Chondrocyte (in vitro differentiated cells): ENCODE data around the gene LCN2. TPM values are rescaled to one million over a fixed set of nuclear protein-coding genes. Genes with fewer than 3 reads are reported as not detected.
A peak's percentile ranks its signal among the peaks of the same experiment; 100 is the strongest.

Experiments
- DNase-seq: peaks from one replicate; pipeline ENCODE4 v3.0.0; 2021; ENCODE audit warnings: mixed read lengths, low spot score
- H3K27ac Mint-ChIP-seq: one replicate; pipeline ENCODE4 v1.8.0; 2021; ENCODE audit warnings: mild to moderate bottlenecking, moderate library complexity, mixed read lengths; ENCODE audit not compliant: unreplicated experiment
- H3K27me3 Mint-ChIP-seq: 2 replicates; pipeline ENCODE4 v1.8.0; 2021; ENCODE audit warnings: low read depth, mixed read lengths
- H3K36me3 Mint-ChIP-seq: 2 replicates; pipeline ENCODE4 v1.8.0; 2021; ENCODE audit warnings: low read depth, mixed read lengths
- H3K4me1 Mint-ChIP-seq: 2 replicates; pipeline ENCODE4 v1.8.0; 2021; ENCODE audit warnings: low read depth, mild to moderate bottlenecking, mixed read lengths
- H3K4me3 Mint-ChIP-seq: one replicate; pipeline ENCODE4 v1.8.0; 2021; ENCODE audit warnings: mild to moderate bottlenecking, moderate library complexity, mixed read lengths; ENCODE audit not compliant: unreplicated experiment
- H3K9me3 Mint-ChIP-seq: 2 replicates; pipeline ENCODE4 v1.8.0; 2021; ENCODE audit warnings: low read depth, mixed read lengths
- total RNA-seq: library from RNA; stranded (reverse); gene quantifications from 3 replicates; pipeline ENCODE4 v1.2.1, GENCODE V29; 2021
- TF ChIP-seq, protein P1 (sequence below): fragments of 200-600 bp; sonication (generic); IDR thresholded peaks from 2 replicates; pipeline ENCODE4 v1.5.0; 2021; ENCODE audit warnings: antibody characterized with exemption, mild to moderate bottlenecking, moderate library complexity

LCN2 gene
- total RNA-seq, 1 donor from 2014 or later: not detected

- peaks cover 2% of the 10 kb centered on the region for H3K4me1 Mint-ChIP-seq
- H3K9me3 Mint-ChIP-seq: peaks cover 7% of the 10 kb centered on the region
- TF ChIP-seq, protein P1, sequence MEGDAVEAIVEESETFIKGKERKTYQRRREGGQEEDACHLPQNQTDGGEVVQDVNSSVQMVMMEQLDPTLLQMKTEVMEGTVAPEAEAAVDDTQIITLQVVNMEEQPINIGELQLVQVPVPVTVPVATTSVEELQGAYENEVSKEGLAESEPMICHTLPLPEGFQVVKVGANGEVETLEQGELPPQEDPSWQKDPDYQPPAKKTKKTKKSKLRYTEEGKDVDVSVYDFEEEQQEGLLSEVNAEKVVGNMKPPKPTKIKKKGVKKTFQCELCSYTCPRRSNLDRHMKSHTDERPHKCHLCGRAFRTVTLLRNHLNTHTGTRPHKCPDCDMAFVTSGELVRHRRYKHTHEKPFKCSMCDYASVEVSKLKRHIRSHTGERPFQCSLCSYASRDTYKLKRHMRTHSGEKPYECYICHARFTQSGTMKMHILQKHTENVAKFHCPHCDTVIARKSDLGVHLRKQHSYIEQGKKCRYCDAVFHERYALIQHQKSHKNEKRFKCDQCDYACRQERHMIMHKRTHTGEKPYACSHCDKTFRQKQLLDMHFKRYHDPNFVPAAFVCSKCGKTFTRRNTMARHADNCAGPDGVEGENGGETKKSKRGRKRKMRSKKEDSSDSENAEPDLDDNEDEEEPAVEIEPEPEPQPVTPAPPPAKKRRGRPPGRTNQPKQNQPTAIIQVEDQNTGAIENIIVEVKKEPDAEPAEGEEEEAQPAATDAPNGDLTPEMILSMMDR: no peak
- H3K36me3 Mint-ChIP-seq: peaks cover 5% of the 10 kb centered on the region
- DNase-seq: peak; percentile 76
- peaks cover 33% of the 10 kb centered on the region for H3K27me3 Mint-ChIP-seq
- H3K4me3 Mint-ChIP-seq: no peak overlapping the region
- no peak overlapping the region for H3K27ac Mint-ChIP-seq
Observed at GRCh38 chr9:128136816-128137793, 12.1 kb upstream of the LCN2 start.

DNA sequence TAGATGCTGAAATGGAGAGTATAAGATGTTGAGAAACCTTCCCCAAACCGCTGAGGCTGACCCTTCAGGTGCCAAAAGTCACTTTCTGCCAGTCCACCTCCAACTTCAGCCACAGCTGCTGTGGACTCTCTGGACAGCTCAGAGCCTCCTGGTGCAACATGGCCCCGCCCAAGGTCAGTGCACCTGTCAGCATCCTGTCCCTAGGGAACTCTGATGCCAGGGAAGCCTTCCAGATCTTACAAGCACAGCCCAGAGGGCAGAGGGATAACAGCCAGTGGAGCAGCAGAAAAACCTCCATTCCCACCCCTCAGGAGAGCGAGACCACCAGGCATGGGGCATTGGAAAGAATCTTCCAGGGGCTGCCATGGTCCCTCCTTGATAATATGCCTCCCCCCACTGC is 11.3 kb upstream of the LCN2 start:
- Mint-ChIP-seq H3K36me3 (peaks cover 5% of the 10 kb centered on the region), H3K4me3 (no peak overlapping the region), H3K27ac (no peak overlapping the region), H3K27me3 (peaks cover 27% of the 10 kb centered on the region), H3K9me3 (peaks cover 7% of the 10 kb centered on the region), H3K4me1 (no peaks in the 10 kb centered on the region)
- TF ChIP-seq, protein P1: no peak
- DNase-seq: peak; percentile 27

DNA sequence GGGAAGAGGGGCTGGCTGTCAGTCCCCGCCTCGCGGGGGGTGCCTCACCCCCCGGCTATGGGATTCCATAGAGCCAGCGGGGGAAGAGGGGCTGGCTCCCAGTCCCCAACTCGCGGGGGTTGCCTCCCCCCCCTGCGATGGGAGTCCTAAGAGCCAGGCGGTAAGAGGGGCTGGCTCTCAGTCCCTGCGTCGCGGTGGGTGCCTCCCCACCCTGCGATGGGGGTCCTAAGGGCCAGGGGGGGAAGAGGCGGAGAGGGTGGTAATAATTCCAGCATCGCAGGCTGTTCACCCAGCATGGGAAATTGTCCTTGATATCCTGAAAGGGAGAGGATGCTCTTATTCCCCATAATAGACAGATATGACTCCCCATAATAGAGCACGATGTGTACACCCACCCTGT is 9.6 kb upstream of the LCN2 start:
- peak; percentile 21 for DNase-seq
- Mint-ChIP-seq H3K4me3 (no peak overlapping the region), H3K27ac (no peak overlapping the region), H3K9me3 (no peaks in the 10 kb centered on the region), H3K27me3 (peaks cover 13% of the 10 kb centered on the region), H3K36me3 (no peaks in the 10 kb centered on the region), H3K4me1 (no peaks in the 10 kb centered on the region)
- TF ChIP-seq, protein P1: no peak

DNA sequence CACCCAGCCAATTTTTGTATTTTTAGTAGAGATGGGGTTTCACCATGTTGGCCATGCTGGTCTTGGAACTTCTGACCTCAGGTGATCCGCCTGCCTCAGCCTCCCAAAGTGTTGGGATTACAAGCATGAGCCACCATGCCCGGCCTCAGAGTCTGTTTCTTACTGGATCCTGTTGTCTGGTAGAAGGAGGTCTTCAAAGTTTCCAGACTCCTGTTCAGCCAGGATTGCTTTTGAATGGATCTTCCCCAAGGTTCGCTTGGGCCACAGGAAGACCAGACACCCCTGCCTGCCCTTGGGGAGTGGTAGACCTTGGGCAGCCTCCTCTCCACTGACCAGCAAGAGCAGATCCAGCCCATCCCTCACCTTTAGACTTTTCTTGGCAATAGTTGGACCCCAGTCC is 7.6 kb upstream of the LCN2 start:
- DNase-seq: peak; percentile 36
- Mint-ChIP-seq H3K4me1 (no peaks in the 10 kb centered on the region), H3K36me3 (no peaks in the 10 kb centered on the region), H3K9me3 (no peaks in the 10 kb centered on the region), H3K27ac (no peak overlapping the region), H3K27me3 (peaks cover 2% of the 10 kb centered on the region), H3K4me3 (no peak overlapping the region)
- TF ChIP-seq, protein P1: no peak

DNA sequence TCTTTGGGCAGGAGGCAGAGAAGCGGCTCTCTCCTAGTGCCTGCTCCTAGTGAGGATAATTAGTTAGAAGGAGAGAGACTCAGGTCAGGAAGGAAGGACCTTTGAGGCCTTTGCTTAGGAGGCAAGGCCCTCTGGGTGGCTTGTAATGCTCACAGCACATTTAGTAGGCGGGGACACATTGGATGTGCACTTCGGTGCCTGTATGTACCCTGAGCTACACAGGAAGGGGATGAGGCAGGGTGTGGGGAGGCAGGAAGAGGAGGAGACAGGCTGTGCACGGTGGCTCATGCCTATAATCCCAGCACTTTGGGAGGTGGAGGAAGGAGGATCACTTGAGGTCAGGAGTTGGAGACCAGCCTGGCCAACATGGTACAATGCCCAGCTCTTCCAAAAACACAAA is 7.2 kb upstream of the LCN2 start:
- Mint-ChIP-seq H3K27me3 (peaks cover 2% of the 10 kb centered on the region), H3K4me3 (no peak overlapping the region), H3K9me3 (no peaks in the 10 kb centered on the region), H3K27ac (no peak overlapping the region), H3K36me3 (no peaks in the 10 kb centered on the region), H3K4me1 (no peaks in the 10 kb centered on the region)
- TF ChIP-seq, protein P1: no peak
- DNase-seq: peak; percentile 37
